PC-3 (cell line): ENCODE results near the gene ELK3.

Experiments
- EZH2phosphoT487 ChIP-seq: fragments of 300-600 bp; sonication (generic); IDR thresholded peaks from 2 replicates; pipeline ENCODE4 v1.6.1; 2018; ENCODE audit warnings: mild to moderate bottlenecking, antibody characterized with exemption, low read length, borderline replicate concordance
- TF ChIP-seq, protein P1 (sequence below): fragments of 300-600 bp; sonication (generic); conservative IDR thresholded peaks from 2 replicates; pipeline ENCODE4 v1.5.1; 2017; ENCODE audit warnings: antibody characterized with exemption, low read depth, mild to moderate bottlenecking, low read length

DNA sequence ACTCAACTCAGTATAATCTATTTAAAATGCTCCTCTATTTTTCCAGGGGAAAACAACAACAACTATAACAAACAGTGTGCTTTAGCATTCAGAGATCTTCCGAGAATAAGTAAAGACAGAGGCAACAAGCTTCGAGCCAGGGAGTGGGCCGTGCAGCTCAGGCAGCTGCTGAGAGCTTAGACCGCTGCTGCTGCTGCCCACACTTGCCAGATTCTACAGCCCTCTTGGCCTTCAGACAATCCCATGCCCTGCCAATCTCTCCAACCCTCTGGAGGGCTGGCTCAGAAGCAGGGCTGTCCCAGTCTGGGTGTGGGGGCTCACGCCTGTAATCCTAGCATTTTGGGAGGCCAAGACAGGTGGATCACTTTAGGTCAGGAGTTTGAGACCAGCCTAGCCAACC, 23.4 kb upstream of the ELK3 start:
- TF ChIP-seq, protein P1, sequence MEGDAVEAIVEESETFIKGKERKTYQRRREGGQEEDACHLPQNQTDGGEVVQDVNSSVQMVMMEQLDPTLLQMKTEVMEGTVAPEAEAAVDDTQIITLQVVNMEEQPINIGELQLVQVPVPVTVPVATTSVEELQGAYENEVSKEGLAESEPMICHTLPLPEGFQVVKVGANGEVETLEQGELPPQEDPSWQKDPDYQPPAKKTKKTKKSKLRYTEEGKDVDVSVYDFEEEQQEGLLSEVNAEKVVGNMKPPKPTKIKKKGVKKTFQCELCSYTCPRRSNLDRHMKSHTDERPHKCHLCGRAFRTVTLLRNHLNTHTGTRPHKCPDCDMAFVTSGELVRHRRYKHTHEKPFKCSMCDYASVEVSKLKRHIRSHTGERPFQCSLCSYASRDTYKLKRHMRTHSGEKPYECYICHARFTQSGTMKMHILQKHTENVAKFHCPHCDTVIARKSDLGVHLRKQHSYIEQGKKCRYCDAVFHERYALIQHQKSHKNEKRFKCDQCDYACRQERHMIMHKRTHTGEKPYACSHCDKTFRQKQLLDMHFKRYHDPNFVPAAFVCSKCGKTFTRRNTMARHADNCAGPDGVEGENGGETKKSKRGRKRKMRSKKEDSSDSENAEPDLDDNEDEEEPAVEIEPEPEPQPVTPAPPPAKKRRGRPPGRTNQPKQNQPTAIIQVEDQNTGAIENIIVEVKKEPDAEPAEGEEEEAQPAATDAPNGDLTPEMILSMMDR, result no peak
- no peak for TF ChIP-seq EZH2phosphoT487
